Muscle layer of colon (tissue), 2 donors: ENCODE measurements around the gene EVC2.

Experiments used
- H3K27ac ChIP-seq: one replicate; pipeline ENCODE4 v1.7.0; 2013; ENCODE audit warnings: low read depth, mild to moderate bottlenecking, low read length, moderate library complexity
- H3K27me3 ChIP-seq, 2 donors: one replicate each; pipeline ENCODE4 v1.7.0; 2013; ENCODE audit warnings: low read length in 2 of 2, mild to moderate bottlenecking in 2 of 2; ENCODE audit not compliant: insufficient read depth in 2 of 2, control insufficient read depth in 1 of 2
- H3K36me3 ChIP-seq: one replicate; pipeline ENCODE4 v1.7.0; 2013; ENCODE audit warnings: mild to moderate bottlenecking, low read length; ENCODE audit not compliant: insufficient read depth
- H3K4me1 ChIP-seq: one replicate; pipeline ENCODE4 v1.7.0; 2013; ENCODE audit warnings: mild to moderate bottlenecking, low read length; ENCODE audit not compliant: insufficient read depth
- H3K4me3 ChIP-seq, 2 donors: one replicate each; pipeline ENCODE4 v1.7.0; 2013; ENCODE audit warnings: low read length in 2 of 2, low read depth in 1 of 2, mild to moderate bottlenecking in 1 of 2, moderate library complexity in 1 of 2
- H3K9ac ChIP-seq: one replicate; pipeline ENCODE4 v1.7.0; 2013; ENCODE audit warnings: low read length
- H3K9me3 ChIP-seq: one replicate; pipeline ENCODE4 v1.7.0; 2013; ENCODE audit warnings: mild to moderate bottlenecking, low read length
- donor health status: abdominal sarcoma.
- donor health status: Adenocarcinoma of cecum.

EVC2 gene

DNA sequence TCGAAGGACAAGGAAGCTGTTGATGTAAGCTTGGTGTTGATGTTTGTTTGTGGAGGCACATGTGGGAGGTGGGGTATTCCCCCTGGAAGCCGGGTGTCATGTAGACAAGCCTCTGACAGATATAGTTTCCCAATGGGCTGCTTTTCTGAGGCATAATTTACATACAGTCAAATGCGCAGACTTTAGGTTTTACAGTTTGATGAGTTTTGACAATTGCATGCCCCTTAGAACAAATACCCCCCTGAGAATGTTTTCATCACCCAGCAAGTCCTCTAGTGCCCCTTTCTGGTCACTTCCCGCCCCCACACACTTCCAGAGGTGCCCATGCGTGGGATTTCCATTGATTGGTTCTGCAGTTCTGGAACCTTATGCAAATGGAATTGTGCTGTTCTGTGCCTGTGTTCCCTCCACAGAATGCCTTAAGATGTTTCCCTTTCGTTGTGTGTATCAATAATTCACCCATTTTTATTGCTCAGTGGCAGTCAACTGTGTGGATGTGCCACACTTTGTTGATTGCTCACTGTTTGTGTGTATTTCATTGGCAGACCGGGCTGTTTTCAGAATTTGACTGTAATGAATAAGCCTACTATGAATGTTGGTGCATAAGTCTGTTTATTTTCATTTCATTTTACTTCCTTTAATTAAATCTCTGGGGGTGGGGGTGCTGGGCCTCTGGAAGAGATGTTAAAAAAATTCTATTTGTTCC, 11.1 kb upstream of the EVC2 start:
- Histone ChIP-seq H3K9me3 (no peaks in the 10 kb centered on the region), H3K4me3 (no peak overlapping the region), H3K4me1 (no peaks in the 10 kb centered on the region), H3K36me3 (peaks cover 30% of the 10 kb centered on the region), H3K9ac (no peak overlapping the region), H3K27ac (no peak overlapping the region), H3K27me3 (no peaks in the 10 kb centered on the region)

- Histone ChIP-seq H3K36me3 (peaks cover 26% of the 10 kb centered on the region), H3K9me3 (no peaks in the 10 kb centered on the region), H3K4me1 (no peaks in the 10 kb centered on the region)
These were observed 10.1 kb upstream of the EVC2 start for GRCh38 chr4:5718411-5718810.

GRCh38 chr4:5717449-5718158, 9.2 kb upstream of the EVC2 start:
- Histone ChIP-seq H3K4me1 (peaks cover 4% of the 10 kb centered on the region), H3K9ac (no peak overlapping the region), H3K4me3 (no peak overlapping the region), H3K27me3 (no peaks in the 10 kb centered on the region), H3K27ac (no peak overlapping the region), H3K36me3 (peaks cover 26% of the 10 kb centered on the region), H3K9me3 (no peaks in the 10 kb centered on the region)

More at GRCh38 chr4:5718411-5718810, 10.1 kb upstream of the EVC2 start:
- Histone ChIP-seq H3K27ac (no peak overlapping the region), H3K4me3 (no peak overlapping the region), H3K9ac (no peak overlapping the region), H3K27me3 (no peaks in the 10 kb centered on the region)

- Histone ChIP-seq H3K27me3 (no peaks in the 10 kb centered on the region), H3K4me3 (no peak overlapping the region), H3K9me3 (no peaks in the 10 kb centered on the region), H3K9ac (no peak overlapping the region), H3K4me1 (peaks cover 13% of the 10 kb centered on the region), H3K27ac (no peak overlapping the region), H3K36me3 (peaks cover 26% of the 10 kb centered on the region)
These were observed 8.0 kb upstream of the EVC2 start for GRCh38 chr4:5716391-5716790.

DNA sequence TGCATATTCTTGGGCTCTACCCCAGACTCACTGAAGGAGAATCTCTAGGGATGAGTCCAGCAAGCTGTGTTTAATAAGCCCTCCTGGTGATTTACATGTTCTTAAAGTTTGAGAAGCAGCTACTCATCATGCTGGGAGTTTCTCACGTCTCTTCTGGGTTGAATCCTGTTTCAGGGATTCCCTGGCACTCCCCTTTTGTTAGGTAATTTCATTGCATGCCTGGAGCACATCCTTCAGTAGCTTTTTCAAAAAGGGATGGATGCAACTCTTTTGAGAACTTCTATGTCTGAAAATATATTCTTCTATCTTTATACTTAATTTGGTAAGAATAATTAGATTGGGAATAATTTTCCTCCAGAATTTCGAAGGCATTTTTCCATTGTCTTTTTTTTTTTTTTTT, 7.0 kb upstream of the EVC2 start:
- Histone ChIP-seq H3K27me3 (no peaks in the 10 kb centered on the region), H3K4me3 (no peak overlapping the region), H3K9ac (no peak overlapping the region), H3K4me1 (peaks cover 16% of the 10 kb centered on the region), H3K36me3 (peaks cover 16% of the 10 kb centered on the region), H3K9me3 (no peaks in the 10 kb centered on the region), H3K27ac (no peak overlapping the region)

GRCh38 chr4:5713861-5714260, 5.5 kb upstream of the EVC2 start:
- H3K36me3 ChIP-seq: peaks cover 2% of the 10 kb centered on the region
- H3K9ac ChIP-seq: no peak overlapping the region
- no peak overlapping the region for H3K27ac ChIP-seq
- no peaks in the 10 kb centered on the region for H3K27me3 ChIP-seq
- no peak overlapping the region for H3K4me3 ChIP-seq
- H3K9me3 ChIP-seq: no peaks in the 10 kb centered on the region
- H3K4me1 ChIP-seq: peaks cover 25% of the 10 kb centered on the region

GRCh38 chr4:5712931-5713330, 4.6 kb upstream of the EVC2 start:
- Histone ChIP-seq H3K4me1 (peaks cover 28% of the 10 kb centered on the region), H3K9me3 (no peaks in the 10 kb centered on the region), H3K27ac (no peak overlapping the region), H3K9ac (no peak overlapping the region), H3K36me3 (no peaks in the 10 kb centered on the region), H3K4me3 (peak overlapping the region in 1 of 2 donors; percentile 85), H3K27me3 (peaks cover 0 to 4% of the 10 kb centered on the region in 2 donors)

- Histone ChIP-seq H3K27me3 (peaks cover 0 to 4% of the 10 kb centered on the region in 2 donors), H3K9me3 (no peaks in the 10 kb centered on the region), H3K9ac (no peak overlapping the region), H3K4me3 (peak overlapping the region in 1 of 2 donors; percentile 85), H3K27ac (no peak overlapping the region), H3K36me3 (no peaks in the 10 kb centered on the region), H3K4me1 (peaks cover 31% of the 10 kb centered on the region)
These were observed 4.2 kb upstream of the EVC2 start for GRCh38 chr4:5712517-5712916.

GRCh38 chr4:5711479-5712184, 3.3 kb upstream of the EVC2 start:
- H3K9ac ChIP-seq: no peak overlapping the region

GRCh38 chr4:5710961-5711478, 2.7 kb upstream of the EVC2 start, which contains the start of gene EVC:
Gene EVC, plus strand, starts transcription at chr4:5711201. Its CDS starts 180 bp downstream, at chr4:5711381.
- Histone ChIP-seq H3K4me3 (peak within 1 kb of the TSS; percentile 53 to 85), H3K9me3 (no peaks in the 10 kb centered on the region), H3K9ac (peak within 1 kb of the TSS; percentile 41), H3K27ac (peak within 1 kb of the TSS; percentile 76), H3K4me1 (peaks cover 42% of the 10 kb centered on the region), H3K27me3 (peaks cover 0 to 4% of the 10 kb centered on the region in 2 donors), H3K36me3 (no peaks in the 10 kb centered on the region)

More at GRCh38 chr4:5711479-5712184, 3.3 kb upstream of the EVC2 start:
- peak overlapping the region; percentile 46 for H3K27ac ChIP-seq
- no peaks in the 10 kb centered on the region for H3K9me3 ChIP-seq
- H3K4me3 ChIP-seq: peak overlapping the region; percentile 53 to 85
- peaks cover 0 to 4% of the 10 kb centered on the region in 2 donors for H3K27me3 ChIP-seq
- H3K4me1 ChIP-seq: peaks cover 40% of the 10 kb centered on the region
- no peaks in the 10 kb centered on the region for H3K36me3 ChIP-seq
